ENCODE results near the gene NRAP.

Gene NRAP

DNA sequence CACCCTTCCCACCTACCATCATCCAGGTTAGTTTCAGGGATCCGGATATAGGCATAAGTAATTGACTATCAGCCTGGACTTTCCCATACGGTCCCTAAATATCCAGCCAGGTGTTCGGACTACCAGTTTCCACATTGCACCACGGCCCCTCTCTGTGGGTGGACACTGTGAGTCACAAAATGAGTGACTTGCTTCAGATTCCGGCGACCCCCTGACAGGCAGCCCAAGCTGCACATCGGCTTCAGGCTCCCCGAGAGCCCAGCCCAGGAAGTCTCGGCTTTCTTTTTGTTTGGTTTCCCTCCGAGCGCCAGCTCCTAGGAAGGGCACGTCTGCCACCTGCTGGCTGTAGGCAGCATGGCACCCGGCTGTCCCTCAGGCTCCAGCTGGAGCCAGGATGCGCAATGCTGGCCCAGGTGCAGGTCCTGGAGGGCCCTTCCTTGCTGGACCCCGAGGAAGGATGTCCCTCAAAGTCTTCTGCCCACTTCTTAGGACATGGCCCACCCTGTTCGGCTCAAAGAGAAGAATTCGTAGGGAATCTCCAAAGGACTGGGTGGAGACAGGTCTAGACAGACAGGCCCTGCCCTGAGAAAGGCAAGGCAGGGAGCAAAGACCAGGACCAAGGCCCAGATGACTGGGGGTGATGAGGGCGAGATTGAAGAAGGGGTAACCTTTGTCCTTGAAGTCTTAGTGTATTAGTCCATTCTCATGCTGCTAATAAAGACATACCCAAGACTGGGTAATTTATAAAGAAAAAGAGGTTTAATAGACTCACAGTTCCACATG is 100.3 kb downstream of the NRAP start:
- DNase-seq: peak in 48 of 51 donors; percentile 13 to 78 (median 48)

GRCh38 chr10:113562704-113563103 is 101.1 kb downstream of the NRAP start:
- DNase-seq: no peak

DNA sequence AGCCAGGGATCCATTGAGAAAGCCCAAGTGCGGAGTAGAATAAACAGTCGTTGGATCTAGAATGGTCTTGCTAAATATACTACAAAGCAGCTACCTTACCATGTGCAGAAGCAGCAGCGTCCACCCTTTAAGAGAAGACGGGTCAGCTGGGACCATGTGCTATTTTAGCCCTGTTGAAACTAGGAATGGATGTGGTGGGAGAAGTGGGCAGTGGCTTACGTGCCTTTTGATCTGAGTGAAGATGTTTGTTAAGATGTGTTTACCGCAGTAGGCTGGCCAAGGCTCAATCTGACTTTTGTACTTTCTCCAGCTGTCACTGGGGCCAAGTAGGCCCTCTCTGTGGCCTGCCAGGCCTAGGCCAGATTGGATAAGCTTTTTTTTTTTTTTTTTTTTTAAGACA is 101.8 kb downstream of the NRAP start:
- no peak for DNase-seq

- DNase-seq: no peak
Observed at GRCh38 chr10:113561214-113561613, 102.6 kb downstream of the NRAP start.

GRCh38 chr10:113560071-113560470 is 103.8 kb downstream of the NRAP start:
- no peak for DNase-seq

DNA sequence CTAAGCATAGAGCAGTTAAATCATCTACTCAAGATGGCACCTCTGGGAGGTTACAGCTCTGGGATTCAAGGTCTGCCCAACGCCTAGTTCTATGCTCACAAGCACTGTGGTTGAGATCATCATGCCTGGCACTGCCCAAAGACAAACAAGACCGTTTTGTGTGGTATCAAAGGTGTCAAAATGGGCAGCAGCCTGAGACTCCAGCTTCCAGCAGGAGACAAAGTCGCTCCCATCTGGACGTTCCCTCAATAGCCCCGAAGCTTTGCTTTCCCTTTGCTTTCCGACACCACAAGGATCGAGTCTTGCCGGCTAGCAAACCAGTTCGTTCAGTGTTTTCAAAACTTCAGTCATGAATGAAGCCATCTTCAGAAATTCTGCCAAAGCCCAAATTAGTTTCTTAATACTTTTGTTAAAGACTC is 105.9 kb downstream of the NRAP start:
- DNase-seq: no peak

GRCh38 chr10:113557424-113557862 is 106.4 kb downstream of the NRAP start:
- no peak for DNase-seq

- DNase-seq: no peak
Observed at GRCh38 chr10:113555751-113556150, 108.1 kb downstream of the NRAP start.

DNA sequence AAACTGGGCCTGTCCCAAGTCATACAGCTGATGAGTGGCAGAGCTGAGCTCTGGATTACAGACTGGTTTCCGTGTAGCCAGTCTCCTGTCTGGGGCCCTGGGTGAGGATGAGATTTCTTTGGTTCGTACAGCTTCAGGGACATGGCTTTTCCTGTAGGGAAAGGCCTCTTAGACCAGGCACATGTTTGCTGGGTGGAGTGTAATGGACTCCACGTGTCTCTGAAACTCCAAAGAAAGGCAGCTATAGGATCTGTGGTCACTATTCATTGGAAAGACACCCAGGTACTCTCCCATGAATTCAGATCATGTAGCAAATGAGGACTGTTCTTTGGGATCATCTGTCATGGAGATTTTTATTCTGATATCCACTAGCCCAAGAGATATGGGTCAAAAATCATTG is 108.6 kb downstream of the NRAP start:
- no peak for DNase-seq

GRCh38 chr10:113554214-113554613 is 109.6 kb downstream of the NRAP start:
- no peak for DNase-seq

- DNase-seq: no peak
Observed at GRCh38 chr10:113553149-113553548, 110.7 kb downstream of the NRAP start.

- DNase-seq: no peak
Observed at GRCh38 chr10:113552701-113553100, 111.1 kb downstream of the NRAP start, which contains the start of gene HABP2. Gene HABP2, plus strand, starts transcription at chr10:113553053. Its CDS starts 69 bp downstream, at chr10:113553122.

DNA sequence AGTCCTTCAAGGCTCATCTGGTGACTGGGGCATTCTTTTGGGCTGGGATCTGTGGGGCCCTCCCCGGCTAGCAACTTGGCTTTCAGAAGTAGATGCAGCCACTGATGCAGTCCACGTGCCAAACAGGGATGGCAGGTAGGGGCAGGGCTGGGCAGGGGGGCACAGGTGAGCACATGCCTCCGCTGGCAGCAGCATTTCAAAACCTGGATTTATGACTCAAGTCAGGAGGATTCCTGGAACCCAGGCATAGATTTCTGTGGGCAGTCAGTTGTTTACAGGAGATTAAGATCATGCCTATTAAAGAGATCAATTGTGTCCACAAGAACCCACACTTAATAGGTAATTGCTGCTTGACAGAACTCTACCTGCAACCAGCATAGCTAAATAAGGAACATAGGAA is 111.8 kb downstream of the NRAP start:
- DNase-seq: no peak

GRCh38 chr10:113550365-113550764 is 113.5 kb downstream of the NRAP start:
- no peak for DNase-seq

DNA sequence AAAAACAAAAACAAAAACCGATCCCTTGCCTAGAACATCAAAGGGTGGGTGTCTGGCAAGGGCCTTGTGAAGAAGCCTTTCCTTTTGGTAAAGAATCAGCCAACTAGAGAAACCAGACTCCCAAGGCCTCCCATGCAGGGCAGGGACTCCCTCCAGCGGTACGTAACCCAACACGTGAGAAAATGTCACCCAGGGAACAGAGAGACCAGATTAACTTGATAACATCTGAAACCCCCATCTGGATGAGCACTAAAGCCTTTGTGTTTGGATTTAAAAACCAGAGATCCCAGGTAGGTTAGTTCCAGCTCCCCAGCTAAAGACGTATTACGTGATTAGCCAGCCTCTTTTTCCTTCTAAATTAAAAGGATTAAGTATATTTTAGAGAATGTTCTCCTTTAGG is 114.0 kb downstream of the NRAP start:
- DNase-seq: no peak

- no peak for DNase-seq
Observed at GRCh38 chr10:113547426-113547825, 116.4 kb downstream of the NRAP start.

GRCh38 chr10:113544392-113544791 is 119.4 kb downstream of the NRAP start:
- no peak for DNase-seq

GRCh38 chr10:113543107-113543955 is 120.5 kb downstream of the NRAP start:
- DNase-seq: no peak

- DNase-seq: no peak
Observed at GRCh38 chr10:113541549-113541927, 122.3 kb downstream of the NRAP start.

- no peak for DNase-seq
Observed at GRCh38 chr10:113540845-113541548, 122.8 kb downstream of the NRAP start.

DNA sequence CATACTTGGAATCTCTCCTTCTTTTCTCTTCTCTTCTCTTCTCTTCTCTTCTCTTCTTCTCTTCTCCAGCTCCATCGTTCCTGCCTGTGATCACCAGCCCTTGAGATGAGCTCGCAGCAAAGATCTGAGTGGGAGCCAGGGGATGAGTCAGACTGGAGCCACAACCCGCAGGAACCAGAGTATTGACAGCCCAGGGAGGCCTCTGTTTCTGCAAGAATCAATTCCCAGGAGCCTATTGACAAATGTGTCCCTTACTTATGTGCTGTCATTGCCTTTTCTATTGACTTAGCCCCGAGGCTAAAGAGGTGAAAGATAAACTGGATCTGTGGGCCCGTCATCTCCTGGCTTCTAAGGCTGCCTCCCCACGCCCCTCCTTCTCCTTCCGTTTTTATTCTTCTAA is 124.1 kb downstream of the NRAP start:
- peak in 2 of 51 donors; percentile 9 to 27 for DNase-seq
